Colonic mucosa (tissue), 4 donors: ENCODE measurements around the gene SMOC1. TPM values are rescaled to one million over a fixed set of nuclear protein-coding genes. Genes with fewer than 3 reads are reported as not detected.

Experiments used
- DNase-seq: peaks from one replicate; pipeline ENCODE4 v3.0.0-alpha.2; 2020
- H3K27ac ChIP-seq: fragments of 200-600 bp; one replicate; pipeline ENCODE4 v1.8.0; 2021
- H3K27me3 ChIP-seq: fragments of 200-600 bp; one replicate; pipeline ENCODE4 v1.8.0; 2021
- H3K36me3 ChIP-seq: fragments of 200-600 bp; one replicate; pipeline ENCODE4 v1.8.0; 2021
- H3K4me1 ChIP-seq: fragments of 200-600 bp; one replicate; pipeline ENCODE4 v1.8.0; 2021; ENCODE audit warnings: mild to moderate bottlenecking
- H3K4me3 ChIP-seq: fragments of 200-600 bp; one replicate; pipeline ENCODE4 v1.8.0; 2021
- H3K9ac ChIP-seq, 2 donors: one replicate each; pipeline ENCODE4 v1.7.0; 2013; ENCODE audit warnings: control low read depth in 2 of 2, low read depth in 2 of 2, low read length in 2 of 2
- H3K9me3 ChIP-seq: fragments of 200-600 bp; one replicate; pipeline ENCODE4 v1.8.0; 2021
- CTCF ChIP-seq: fragments of 200-600 bp; IDR thresholded peaks from one replicate; pipeline ENCODE4 v1.8.0; 2022; ENCODE audit warnings: antibody characterized with exemption, mild to moderate bottlenecking
- intact Hi-C: fragments of 100-400 bp; cut with DNase I; formaldehyde crosslinking; loops from one replicate; pipeline ENCODE4 v1.14.1; 2022
- total RNA-seq, 2 donors: library from RNA; stranded (reverse); fragmentation: NEBNext Ultra II Directional in 1 of 2; extraction: Animal tissue kit (Norgen Biotek cat#: 25700) in 1 of 2; gene quantifications; one replicate each; pipeline ENCODE4 v1.2.1, GENCODE V29; 2021
- donor health status: healthy.
- donor health status: DM: no; HTN: no; CAD: no.
- donor health status: DM: no; HTN: no; CAD: no.

The SMOC1 gene
- total RNA-seq, 2 donors from 2014 or later = 0.50 to 0.67 TPM

- Histone ChIP-seq H3K27me3 (no peaks in the 10 kb centered on the region), H3K36me3 (no peaks in the 10 kb centered on the region), H3K27ac (no peak overlapping the region), H3K4me1 (no peaks in the 10 kb centered on the region), H3K9me3 (no peaks in the 10 kb centered on the region), H3K4me3 (no peak overlapping the region), H3K9ac (no peak overlapping the region)
- TF ChIP-seq CTCF = no peak
- DNase-seq = no peak
- intact Hi-C loops = no loop called here
Observed at GRCh38 chr14:69951935-69952334, 72.7 kb downstream of the SMOC1 start.

GRCh38 chr14:69953266-69953915 is 74.2 kb downstream of the SMOC1 start:
- Histone ChIP-seq H3K9ac (no peak overlapping the region), H3K36me3 (no peaks in the 10 kb centered on the region), H3K9me3 (no peaks in the 10 kb centered on the region), H3K27ac (no peak overlapping the region), H3K4me3 (no peak overlapping the region), H3K27me3 (no peaks in the 10 kb centered on the region), H3K4me1 (no peaks in the 10 kb centered on the region)
- intact Hi-C loops = no loop called here
- DNase-seq = no peak
- TF ChIP-seq CTCF = no peak

GRCh38 chr14:69955855-69956845 is 76.9 kb downstream of the SMOC1 start:
- Histone ChIP-seq H3K4me3 (no peak overlapping the region), H3K27ac (no peak overlapping the region), H3K36me3 (no peaks in the 10 kb centered on the region), H3K4me1 (no peaks in the 10 kb centered on the region), H3K9ac (no peak overlapping the region), H3K9me3 (no peaks in the 10 kb centered on the region), H3K27me3 (no peaks in the 10 kb centered on the region)
- no peak for TF ChIP-seq CTCF
- intact Hi-C loops = no loop called here
- DNase-seq = no peak

GRCh38 chr14:69956970-69957369 is 77.8 kb downstream of the SMOC1 start:
- Histone ChIP-seq H3K27ac (no peak overlapping the region), H3K9ac (no peak overlapping the region), H3K4me3 (no peak overlapping the region), H3K36me3 (no peaks in the 10 kb centered on the region), H3K27me3 (no peaks in the 10 kb centered on the region), H3K4me1 (no peaks in the 10 kb centered on the region), H3K9me3 (no peaks in the 10 kb centered on the region)
- intact Hi-C loops = no loop called here
- TF ChIP-seq CTCF = no peak
- DNase-seq = no peak

GRCh38 chr14:69957986-69958385 is 78.8 kb downstream of the SMOC1 start:
- intact Hi-C loops = no loop called here
- Histone ChIP-seq H3K9me3 (no peaks in the 10 kb centered on the region), H3K9ac (no peak overlapping the region), H3K4me3 (no peak overlapping the region), H3K4me1 (no peaks in the 10 kb centered on the region), H3K27ac (no peak overlapping the region), H3K27me3 (no peaks in the 10 kb centered on the region), H3K36me3 (no peaks in the 10 kb centered on the region)
- DNase-seq = no peak
- no peak for TF ChIP-seq CTCF
